ENCODE data around the gene TMEM266.

TMEM266 gene

DNA sequence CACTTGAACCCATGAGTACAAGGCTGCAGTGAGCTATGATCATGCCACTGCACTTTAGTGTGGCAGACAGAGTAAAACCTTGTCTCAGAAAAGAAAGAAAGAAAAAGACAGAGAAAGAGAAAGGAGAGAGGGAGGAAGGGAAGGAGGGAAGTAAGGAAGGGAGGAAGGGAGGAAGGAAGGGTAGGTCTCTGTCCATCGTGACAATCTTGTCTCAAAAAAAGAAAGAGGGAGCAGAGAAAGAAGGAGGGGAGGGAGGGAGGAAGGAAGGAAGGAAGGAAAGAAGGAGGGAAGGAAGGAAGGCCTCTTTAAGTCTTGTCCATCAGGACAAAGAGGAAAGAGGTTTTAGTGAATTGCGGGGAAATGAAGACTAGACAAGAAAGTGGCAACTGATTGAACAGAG lies 129.3 kb downstream of the TMEM266 start:
- no peak for DNase-seq

DNA sequence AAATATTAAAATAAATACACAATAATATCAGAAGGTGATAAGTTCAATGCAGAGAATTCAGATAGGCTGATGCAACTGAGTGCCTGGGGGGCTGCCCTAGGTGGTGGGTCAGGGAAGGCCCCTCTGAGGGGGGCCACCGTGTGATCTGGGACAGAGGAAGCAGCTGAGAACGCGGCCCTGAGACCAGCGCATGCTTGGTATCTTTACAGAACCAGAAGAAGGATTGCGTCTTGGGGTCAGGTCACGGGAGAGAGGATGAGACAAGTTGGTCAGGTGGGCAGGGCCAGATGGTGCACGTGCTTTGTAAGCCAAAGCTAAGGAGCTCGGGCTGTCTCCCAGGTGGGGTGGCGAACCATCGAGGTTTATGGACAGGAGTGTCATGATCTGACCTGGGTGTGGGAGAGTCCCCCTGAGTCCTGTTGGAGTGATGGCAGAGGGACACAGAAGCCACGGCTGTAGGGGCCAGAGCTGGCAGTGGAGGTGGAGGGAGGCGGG lies 130.3 kb downstream of the TMEM266 start:
- no peak for DNase-seq

DNA sequence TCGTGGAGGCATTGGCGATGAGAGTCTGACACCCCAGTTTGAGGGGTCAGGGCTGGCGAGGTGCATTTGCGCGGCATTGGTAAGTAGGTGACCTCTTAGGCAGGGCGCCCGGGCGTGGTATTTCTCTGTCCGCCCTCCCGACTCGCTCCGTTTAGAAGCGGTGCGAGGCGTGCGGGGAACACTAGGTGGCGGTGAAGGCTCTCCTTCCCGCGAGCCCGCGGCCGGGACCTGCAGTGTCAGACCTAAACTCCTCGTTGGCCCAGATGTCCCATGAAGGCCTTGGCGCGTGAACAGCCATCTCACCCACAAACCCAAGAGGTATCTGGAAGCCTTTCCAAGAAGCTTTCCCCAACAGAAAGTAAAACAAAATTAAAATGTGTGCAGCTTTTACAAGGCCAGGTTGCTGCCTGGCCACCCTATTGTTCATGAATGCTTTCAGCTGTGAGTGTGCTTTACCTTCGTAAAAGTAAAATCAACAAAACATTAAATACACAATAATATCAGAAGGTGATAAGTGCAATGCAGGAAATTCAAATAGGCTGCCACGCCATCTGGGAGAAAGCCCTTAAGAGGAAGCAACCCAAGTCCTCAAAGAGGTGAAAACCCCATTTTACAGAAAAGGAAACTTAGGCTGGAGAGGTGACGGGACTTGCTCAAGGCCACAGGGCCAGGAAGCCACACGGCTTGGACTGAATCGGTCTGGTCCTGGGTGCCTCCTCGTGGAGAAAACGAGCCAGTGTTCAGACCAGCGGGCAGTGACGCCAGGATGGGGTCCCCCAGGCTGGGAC lies 131.2 kb downstream of the TMEM266 start:
- DNase-seq, result peak; percentile 86

DNA sequence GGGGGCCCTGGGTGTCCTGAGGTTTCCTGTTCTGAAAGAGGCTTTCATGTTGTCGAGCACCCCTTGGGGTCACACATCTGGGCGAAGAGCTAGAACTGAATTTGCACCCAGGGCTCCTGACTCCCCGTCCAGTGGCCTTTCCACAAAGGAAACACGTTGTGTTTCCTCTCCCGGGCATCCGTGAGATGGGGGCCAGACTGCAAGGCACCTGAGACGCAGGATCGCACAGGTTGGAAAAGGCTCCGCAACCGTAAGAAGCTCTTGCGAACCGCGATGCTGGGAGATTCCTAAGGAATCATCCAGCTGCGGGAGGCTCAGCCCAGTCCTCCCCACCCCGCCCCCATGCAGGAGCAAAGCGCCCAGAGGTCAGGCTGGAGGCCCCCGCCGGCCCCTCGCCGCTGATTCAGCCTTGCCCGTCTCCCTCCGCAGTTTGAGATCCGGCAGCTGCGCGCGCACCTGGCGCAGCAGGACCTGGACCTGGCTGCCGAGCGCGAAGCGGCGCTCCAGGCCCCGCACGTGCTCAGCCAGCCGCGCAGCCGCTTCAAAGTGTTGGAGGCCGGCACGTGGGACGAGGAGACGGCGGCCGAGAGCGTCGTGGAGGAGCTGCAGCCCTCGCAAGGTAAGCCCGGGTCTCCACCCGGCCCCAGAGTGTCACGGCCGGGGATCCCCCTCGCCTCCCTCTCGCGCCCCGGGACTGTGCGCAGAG lies 131.9 kb downstream of the TMEM266 start:
- DNase-seq, result no peak

DNA sequence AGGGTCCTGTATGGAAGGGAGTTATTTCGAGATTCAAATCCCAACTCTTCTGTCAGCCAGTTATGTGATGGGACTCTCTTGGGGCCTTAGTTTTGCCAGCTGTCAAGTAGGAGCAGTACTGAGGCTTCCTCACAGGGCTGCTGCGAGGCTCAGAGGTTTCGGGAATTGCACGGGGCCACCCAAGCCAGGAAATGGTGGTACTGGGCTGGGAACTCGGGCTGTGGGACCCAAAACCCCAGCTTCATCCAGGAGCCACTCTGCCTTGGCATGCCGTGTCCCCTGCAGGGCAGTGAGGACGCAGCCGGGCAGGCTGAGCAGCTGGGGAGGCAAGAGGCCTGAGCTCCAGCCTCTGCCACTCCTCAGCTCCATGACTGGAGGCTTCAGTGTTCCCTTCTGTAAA lies 132.9 kb downstream of the TMEM266 start:
- no peak for DNase-seq

DNA sequence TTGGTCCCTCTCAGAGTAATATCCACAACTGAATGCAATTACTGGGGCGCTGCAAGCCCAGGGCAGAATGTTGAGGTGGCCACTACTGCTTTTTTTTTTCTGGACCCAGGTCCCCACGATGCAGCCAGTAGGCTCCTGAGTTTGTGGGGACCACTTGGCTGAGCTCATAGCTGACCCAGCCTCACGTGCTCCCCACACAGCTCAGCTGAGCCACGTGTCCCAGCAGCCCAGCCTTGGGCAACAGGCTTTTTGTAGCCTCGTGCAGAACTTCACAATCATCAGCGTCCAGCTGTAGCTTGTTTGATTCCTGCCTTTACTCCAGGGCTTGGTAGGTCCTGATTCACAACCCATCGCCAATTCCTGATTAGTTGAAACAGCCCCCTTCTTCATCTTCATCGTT lies 134.1 kb downstream of the TMEM266 start:
- DNase-seq, result no peak

DNA sequence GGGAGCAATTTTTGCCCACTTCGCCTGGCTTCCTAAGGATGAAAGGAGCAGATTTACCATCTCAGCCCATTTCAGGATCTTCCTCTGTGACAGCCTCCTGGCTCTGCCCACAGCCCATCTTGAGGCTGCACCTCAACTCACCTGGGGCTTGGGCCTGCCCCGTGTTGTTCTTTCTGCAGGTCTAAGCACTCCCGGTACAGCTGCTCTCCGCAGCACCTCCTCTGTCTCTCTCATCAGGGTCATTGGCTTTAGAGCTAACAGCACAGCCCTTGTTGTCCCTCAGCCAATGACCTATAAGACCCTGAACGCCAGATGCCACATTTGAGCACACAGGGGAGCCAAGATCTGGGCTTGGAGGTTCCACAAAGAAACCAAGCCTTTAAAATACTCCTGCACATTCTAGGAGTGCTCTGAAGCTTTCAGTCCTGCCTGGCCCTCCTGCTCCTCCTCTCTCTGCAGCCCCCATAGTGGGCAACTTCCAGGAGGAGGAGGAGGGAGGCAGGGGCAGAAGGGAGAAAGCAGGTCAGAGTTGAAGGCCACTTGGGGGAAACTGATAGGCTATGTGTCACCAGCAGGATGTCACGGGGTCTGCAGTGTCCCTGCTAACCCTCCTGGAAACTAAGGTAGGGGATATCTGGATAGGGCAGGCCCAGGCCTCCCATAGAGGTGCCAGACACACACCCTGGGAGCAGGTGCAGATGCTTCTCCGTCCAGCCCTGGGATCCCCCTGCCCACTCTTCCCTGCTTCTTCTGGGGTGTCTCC lies 135.9 kb downstream of the TMEM266 start:
- no peak for DNase-seq

DNA sequence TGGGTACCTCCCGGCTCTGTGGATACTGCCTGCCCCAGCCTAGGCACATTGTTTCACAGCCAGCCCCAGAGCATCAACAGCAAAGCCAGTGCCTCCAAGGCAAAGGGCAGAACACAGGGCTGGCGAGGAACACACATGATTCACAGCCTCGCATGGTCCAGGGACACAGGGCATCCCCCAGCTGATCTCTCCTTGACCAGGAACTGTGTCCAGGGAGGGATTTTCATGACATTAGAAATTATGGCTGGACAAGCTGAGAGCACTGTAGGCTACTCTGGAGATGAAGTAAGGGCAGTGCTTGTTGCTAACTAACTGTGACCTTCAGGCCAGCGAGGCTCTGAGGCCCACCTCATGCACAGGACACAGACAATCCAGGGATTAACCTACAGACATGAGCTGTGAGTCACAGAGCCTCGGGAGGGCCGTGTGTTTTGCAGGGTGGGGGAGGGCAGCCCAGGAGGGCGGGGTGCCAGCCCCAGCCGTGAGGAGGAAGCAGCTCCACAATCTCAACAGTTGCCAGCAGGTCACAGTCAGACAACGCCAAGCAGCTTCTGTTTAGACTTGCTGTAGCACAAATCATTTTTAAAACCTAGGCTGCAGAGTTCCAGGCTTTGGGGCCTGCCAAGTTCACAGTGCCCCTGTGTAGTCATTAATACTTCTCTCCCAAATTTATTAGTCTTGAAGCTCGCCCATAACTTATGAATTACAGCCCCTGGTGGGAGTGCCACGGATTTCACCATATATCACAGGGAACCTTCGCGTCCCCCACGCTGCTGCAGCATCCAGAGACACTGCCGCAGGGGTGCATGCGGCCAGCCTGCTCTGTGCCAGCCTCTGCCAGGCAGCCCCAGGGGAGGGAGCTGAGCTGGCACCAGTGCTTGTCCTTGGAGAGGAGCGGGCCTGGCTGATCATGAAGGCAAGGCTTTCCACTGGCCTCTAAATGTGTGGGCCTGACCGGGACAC lies 136.8 kb downstream of the TMEM266 start:
- no peak for DNase-seq

DNA sequence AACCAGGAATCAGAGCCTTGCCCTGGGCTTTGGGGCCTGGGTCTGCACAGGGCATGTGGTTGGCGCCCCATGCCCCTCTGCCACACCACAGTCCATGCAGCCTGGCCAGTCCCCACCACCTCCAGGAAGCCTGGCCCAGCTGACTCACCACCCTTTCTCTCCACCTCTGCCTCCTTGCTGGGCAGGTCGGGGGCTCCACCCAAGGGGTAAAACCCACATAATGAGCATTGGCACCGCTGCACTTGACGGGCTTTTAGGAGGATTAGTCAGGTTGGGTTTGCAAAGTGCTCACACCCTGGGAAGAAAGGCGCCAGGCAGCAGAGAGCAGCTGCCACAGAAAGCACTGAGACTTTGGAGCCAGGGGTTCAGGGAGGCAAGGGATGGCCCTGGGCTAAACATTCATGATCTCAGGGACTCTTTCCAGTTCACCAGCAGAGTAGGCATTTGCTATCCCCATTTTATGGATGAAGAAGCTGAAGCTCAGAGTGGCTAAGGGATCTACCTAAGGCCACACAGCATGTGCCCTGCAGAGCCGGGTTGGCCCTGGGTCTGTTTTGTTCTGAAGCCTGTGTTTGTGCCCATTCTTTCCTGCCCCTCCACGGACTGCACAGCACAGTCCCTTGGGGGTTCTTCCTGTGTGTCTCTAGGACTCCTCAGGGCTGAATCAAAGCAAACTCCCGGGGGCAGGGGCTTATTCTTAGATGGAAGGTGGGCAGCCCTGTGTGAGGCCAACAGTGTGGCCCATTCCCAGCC lies 138.1 kb downstream of the TMEM266 start:
- DNase-seq, result no peak

DNA sequence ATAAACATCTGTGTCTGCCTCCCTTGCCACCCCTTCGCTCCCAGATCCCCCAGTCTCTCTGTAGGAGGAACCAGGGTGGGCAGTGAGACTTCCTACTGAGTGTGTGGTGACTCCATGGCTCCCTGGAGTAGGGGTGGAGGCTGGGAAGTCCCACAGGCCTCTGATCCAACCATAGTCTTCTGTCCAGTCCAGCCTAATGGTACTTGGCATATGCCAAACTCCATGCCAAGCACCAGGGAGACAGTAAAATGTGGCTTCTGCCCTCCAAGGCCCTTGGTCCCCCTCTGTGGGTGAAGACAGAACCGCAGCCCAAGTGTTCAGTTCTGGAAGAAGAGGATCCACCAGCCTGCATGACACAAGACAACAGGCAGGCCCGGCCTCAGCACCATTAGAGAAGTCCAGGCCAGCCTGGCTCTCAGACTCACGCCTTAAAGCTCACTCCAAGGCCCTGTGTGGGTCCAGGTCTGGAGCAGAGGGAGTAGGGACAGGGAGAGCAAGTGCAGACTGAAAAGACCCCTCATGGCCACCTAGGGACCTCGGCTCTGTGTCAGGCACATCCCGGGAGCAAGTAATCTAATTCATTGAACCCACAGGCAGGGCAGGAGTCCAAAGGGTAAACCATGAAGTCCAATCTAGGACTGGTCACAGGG lies 138.8 kb downstream of the TMEM266 start:
- no peak for DNase-seq

DNA sequence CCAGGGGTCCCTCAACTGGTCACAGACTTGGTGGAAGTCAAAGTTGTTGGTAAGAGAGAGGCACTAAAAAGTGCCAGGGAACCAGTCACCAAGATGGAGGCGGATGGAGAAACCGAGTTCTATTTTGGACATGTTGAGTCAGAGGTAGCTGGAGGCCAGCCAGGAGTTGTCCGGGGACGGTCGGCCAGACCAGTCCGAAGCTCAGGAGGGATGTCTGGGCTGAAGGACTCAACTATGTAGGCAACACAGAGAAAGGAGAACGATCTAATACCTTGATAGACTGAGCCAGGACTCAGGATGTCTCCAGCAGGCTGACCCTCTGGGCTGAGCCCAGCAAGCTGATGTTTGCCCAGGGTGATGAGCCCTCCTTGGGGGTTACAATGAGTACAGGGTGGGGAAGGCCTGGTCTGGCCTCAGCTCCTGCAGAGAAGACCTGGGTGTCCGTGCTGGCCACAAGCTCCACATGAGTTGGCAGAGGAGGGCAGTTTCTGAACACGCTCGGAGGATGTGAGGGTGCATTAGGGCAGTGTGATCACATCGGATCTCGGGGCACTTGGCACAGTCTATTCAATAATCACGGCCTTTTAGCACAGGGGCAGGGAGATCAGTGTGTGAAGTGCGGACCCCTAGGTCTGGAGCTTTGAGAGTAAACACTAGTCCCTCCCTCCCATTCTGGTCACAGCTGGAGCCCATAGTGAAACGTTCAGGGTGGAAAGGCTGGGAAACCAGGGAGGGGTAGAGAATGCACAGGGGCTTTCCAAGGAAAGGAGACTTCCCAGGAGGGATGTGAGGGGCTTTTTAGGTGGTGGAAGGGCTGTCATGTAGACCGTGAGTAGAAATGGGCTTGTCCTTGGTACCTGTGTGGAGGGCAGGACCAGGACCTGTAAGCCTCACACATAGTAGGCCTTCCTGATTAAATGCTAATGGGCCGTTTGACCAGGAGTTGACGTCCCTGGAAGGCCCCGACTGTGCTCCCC lies 139.6 kb downstream of the TMEM266 start:
- no peak for DNase-seq

DNA sequence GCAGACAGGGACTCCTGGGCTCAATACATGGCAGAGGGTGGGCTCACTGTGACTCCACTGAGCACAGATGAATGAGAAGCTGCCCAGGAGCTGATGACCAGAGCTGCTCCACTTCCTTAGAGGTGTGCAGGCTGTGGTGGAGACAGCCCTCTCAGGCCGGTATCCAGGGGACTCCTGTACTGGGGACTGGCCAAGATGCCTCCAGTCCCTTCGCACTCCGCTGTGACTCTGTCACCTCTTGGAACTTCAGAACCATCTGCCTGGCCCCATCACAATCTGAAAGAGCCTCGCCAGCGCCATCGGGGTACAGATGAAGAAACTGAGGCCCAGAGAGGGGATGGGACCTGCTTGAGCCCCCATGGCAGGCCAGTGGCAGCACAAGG lies 140.3 kb downstream of the TMEM266 start:
- no peak for DNase-seq

DNA sequence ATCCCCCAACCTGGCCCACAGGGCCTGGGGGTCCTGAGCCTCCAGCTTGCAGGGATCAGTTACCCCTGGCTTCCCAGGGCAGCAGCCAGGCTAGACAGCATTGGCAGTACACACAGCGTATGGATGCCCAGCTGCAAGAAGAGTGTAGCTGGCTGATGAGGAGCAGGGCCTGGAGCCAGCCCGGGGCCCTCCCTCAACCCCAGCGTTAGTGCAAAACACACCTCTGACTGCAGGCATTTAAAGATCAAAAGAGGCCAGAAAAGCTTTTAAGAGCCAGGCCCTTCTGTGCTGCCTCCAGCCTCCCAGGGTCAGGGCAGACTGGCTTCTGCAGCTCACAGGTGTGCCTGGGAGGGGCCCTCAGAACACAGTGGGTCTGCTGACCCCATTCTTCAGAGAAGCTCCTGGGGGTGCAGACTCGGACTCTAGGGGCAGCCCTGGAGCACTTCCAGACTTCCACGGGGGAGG lies 140.9 kb downstream of the TMEM266 start:
- no peak for DNase-seq

DNA sequence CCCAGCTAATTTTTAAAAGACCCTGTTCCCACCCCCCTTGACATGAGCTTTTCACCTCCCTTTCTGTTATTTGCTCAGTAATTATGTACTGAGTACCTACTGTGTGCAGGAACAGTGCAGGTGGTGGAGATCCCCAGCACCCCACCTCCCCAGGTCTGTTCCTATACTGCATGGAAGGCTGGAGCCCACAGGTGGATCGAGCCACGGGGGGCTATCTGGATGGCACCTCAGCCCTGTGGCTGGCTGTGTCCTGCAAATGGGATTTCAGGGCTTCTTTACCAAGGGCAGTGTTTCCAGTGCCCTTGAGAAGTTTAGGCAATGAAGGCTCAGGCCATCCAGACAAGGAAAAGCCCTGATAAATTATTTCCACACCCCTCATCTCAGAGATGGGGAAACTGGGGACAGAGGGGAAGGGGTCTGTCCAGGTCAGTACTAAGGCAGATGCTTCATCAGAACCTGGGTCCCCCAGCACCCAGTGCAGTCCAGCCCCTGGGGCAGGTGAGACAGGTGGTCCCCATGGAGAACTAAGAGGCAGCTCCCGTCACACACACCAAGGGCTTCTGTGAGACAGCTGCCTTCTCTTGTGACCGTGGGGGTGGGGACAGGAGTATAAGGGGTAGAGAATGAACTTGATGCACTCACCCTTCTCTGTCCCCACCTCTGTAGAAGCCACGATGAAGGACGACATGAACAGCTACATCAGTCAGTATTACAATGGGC lies 141.9 kb downstream of the TMEM266 start:
- DNase-seq, result no peak

DNA sequence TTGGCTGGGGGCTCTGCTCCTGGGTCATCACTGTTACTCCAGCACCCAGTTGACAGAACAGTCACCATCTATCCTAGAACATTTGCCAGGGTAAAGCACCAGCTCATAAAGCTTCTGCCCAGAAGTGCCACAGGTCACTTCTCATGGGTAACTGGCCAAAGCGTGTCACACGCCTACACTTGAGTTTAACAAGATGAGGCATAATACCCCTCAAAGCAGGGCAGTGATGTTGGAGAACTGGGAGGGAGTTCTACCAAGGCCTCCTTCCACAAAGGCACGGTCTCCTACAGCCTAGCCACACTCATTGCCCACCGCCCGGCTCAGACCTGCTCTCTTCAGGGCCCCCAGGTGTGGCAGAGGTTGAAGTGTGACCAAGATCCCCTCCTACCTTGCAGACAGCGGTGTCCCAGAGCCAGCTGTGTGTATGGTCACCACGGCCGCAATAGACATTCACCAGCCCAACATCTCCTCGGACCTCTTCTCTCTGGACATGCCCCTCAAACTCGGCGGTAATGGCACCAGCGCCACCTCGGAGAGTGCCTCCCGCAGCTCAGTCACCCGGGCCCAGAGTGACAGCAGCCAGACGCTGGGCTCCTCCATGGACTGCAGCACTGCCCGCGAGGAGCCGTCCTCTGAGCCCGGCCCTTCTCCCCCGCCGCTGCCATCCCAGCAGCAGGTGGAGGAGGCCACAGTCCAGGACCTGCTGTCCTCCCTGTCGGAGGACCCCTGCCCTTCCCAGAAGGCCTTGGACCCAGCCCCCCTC lies 143.7 kb downstream of the TMEM266 start:
- no peak for DNase-seq

DNA sequence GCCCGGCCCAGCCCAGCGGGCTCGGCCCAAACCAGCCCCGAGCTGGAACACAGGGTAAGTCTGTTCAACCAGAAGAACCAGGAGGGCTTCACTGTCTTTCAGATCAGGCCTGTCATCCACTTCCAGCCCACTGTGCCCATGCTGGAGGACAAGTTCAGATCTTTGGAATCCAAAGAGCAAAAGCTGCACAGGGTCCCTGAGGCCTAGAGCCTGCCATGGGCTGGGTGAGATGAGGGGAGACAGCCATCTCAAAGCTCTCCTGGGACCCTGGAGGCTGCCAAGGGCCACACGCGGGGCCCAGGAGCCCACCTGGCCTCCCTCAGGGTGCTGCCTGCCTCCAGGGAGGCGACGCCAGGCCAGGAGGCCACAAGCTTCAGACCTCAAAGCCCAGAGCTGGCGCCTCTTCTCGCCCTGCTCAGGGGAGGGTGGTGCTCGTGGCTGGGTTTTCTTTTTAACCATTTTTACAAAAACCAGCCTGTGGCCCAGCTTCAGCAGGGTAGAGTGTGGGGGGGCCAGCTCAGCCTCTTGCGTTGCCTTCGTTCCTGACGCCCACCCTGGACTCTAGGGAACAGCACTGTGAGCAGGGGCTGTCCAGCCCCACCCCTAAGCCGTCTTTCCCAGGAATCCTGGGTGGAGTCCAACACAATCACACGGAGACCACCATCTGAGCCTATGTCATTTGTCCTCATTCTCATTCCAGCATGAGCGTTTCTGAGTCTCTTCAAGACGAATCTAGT lies 144.5 kb downstream of the TMEM266 start:
- no peak for DNase-seq

DNA sequence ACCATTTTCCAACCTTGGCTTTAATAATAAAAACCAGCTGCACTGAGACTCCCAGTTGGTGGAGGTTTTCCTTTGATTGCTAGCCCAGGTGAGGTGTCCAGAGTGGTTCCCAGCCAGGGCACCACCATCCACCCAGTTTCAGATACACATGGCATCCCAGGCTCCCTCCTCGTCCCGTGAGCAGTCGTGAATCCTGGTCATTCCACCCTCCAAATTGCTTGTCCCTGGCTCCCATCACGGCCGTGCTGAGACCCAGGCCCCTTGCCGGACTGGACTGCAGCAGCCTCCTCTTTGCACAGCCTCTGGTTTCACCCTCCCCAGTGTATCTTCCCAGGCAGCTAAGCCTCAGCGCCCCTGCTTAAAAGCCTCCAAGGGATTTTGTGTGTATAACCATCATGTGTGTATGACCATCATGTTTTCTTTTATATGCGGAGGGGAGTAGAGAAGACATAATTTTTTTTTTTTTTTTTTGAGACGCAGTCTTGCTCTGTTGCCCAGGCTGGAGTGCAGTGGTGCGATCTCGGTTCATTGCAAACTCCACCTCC lies 145.2 kb downstream of the TMEM266 start:
- DNase-seq, result no peak
